ENCODE results near the gene RPL32. TPM values are rescaled to one million over a fixed set of nuclear protein-coding genes. Genes with fewer than 3 reads are reported as not detected.
A peak's percentile ranks its signal among the peaks of the same experiment; 100 is the strongest.
"Not testable (repeated sequence)": the region's sequence is repeated elsewhere in the genome, so short reads cannot be mapped to it uniquely, and the experiment has no call there.

The RPL32 gene
- total and polyA plus RNA-seq, 2 of the 4 experiments (the other 2 are of a cell fraction): 566 to 1,856 TPM

DNA sequence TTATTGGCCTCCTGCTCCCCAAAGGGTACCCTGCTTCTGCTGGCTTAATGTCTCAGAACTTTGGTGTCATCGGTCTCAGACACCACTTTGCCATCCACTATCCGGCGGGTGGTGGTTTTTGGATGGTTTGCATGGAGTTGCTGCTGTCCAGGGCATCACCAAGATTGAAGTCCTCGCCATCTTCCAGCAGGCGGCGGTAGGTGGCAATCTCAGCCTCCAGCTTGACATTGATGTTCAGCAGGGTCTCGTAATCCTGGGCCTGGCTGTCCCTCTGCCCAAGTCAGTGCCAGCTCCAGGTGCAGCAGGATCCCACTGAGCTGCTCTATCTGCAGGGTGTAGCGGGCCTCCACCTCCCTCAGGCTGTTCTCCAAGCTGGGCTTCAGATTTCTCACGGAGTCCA lies 54.0 kb downstream of the RPL32 start:
- H3K36me3 ChIP-seq (ENCODE audit: control insufficient read depth, insufficient read depth, low read length); H3K23ac ChIP-seq (ENCODE audit: low read depth, low read length); H2BK120ac ChIP-seq (ENCODE audit: low read depth, low read length); POLR2A ChIA-PET (ENCODE audit: unreplicated experiment); H2BK20ac ChIP-seq (ENCODE audit: low read depth, low read length); H3K9me1 ChIP-seq (ENCODE audit: insufficient read depth, low read length); H4K5ac ChIP-seq (ENCODE audit: low read depth, low read length); H3K27ac ChIP-seq (ENCODE audit: insufficient read depth, low read length); H2BK5ac ChIP-seq (ENCODE audit: low read depth, low read length, poor library complexity, severe bottlenecking); H4K20me1 ChIP-seq (ENCODE audit: insufficient read depth, low read length); H3K4me1 ChIP-seq (ENCODE audit: control insufficient read depth, insufficient read depth, low read length); H3K4me3 ChIP-seq (ENCODE audit: insufficient read depth, low read depth, low read length); H2BK15ac ChIP-seq (ENCODE audit: low read depth, low read length); intact Hi-C loops (cut with micrococcal nuclease); H3K27me3 ChIP-seq (ENCODE audit: control insufficient read depth, insufficient read depth, low read length); H3K9ac ChIP-seq (ENCODE audit: low read depth, low read length); ATAC-seq (ENCODE audit: low read depth); BruUV-seq (replicated peaks); H4K8ac ChIP-seq (ENCODE audit: low read depth in 2 of 2, low read length in 2 of 2); DNase-seq; H2AK5ac ChIP-seq (ENCODE audit: low read depth, low read length); H3K4ac ChIP-seq (ENCODE audit: low read depth, low read length); H2AFZ ChIP-seq (replicated peaks; ENCODE audit: low read length, poor library complexity); H3K9me3 ChIP-seq (ENCODE audit: control insufficient read depth, insufficient read depth, low read length); H3K56ac ChIP-seq (ENCODE audit: extremely low read depth, insufficient read depth, low read length); H4K91ac ChIP-seq (ENCODE audit: insufficient read depth, low read depth, low read length); H3K18ac ChIP-seq (ENCODE audit: low read depth, low read length); H2AK9ac ChIP-seq (replicated peaks; ENCODE audit: low read depth, low read length, poor library complexity); dilution Hi-C loops (cut with HindIII; ENCODE audit: low sequenced_read_pairs, unreplicated experiment); in situ Hi-C loops (cut with MboI; ENCODE audit: low sequenced_read_pairs); H3K4me2 ChIP-seq (ENCODE audit: low read depth, low read length); H3K79me1 ChIP-seq (ENCODE audit: low read depth in 1 of 2, low read length in 2 of 2); H3K14ac ChIP-seq (replicated peaks; ENCODE audit: low read depth, low read length): not testable (repeated sequence)
- TF ChIP-seq RAD21 (IDR thresholded peaks at IDR 0.05; ENCODE audit: low read length): peak; percentile 33
- TF ChIP-seq, protein P1, sequence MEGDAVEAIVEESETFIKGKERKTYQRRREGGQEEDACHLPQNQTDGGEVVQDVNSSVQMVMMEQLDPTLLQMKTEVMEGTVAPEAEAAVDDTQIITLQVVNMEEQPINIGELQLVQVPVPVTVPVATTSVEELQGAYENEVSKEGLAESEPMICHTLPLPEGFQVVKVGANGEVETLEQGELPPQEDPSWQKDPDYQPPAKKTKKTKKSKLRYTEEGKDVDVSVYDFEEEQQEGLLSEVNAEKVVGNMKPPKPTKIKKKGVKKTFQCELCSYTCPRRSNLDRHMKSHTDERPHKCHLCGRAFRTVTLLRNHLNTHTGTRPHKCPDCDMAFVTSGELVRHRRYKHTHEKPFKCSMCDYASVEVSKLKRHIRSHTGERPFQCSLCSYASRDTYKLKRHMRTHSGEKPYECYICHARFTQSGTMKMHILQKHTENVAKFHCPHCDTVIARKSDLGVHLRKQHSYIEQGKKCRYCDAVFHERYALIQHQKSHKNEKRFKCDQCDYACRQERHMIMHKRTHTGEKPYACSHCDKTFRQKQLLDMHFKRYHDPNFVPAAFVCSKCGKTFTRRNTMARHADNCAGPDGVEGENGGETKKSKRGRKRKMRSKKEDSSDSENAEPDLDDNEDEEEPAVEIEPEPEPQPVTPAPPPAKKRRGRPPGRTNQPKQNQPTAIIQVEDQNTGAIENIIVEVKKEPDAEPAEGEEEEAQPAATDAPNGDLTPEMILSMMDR (conservative IDR thresholded peaks at IDR 0.05; ENCODE audit: low read depth, low read length): peak; percentile 42
- WGBS, 2 experiments (ENCODE audit: extremely low coverage in 2 of 2, insufficient read length in 1 of 2): 19% methylated on average over 4 of the region's 9 CpGs; no CpG with 5 or more reads in 1 of the 2 experiments
- CTCF ChIA-PET: interaction anchor here (0.5 to 0.9 kb wide), 2 partner anchors 22 to 23 kb away, joined by 4 read pairs; no protein-coding TSS in a partner anchor
